K562 (cell line): ENCODE measurements around the gene ZNF296. TPM values are rescaled to one million over a fixed set of nuclear protein-coding genes. Genes with fewer than 3 reads are reported as not detected.

Experiments used
- ELF1 ChIP-seq: fragments of 200-800 bp; sonication (Bioruptor generic); IDR thresholded peaks from 2 replicates; pipeline ENCODE4 v1.6.1; 2016; ENCODE audit warnings: missing genetic modification characterization, missing compliant biosample characterization
- HDAC2 ChIP-seq: fragments of 450-650 bp; IDR thresholded peaks from 2 replicates; pipeline ENCODE4 v1.6.1; 2016; ENCODE audit warnings: mild to moderate bottlenecking
- HNRNPUL1 ChIP-seq: fragments of 200-400 bp; formaldehyde crosslinking; IDR thresholded peaks from 2 replicates; pipeline ENCODE4 v1.6.1; 2017; ENCODE audit warnings: low read length
- IRF2 ChIP-seq: sonication (generic); formaldehyde crosslinking; IDR thresholded peaks from 2 replicates; pipeline ENCODE4 v1.8.1; 2022; ENCODE audit warnings: mild to moderate bottlenecking, missing genetic modification reagents
- KAT7 ChIP-seq: sonication (generic); formaldehyde crosslinking; IDR thresholded peaks from 2 replicates; pipeline ENCODE4 v1.8.0; 2022; ENCODE audit warnings: missing genetic modification reagents, mild to moderate bottlenecking, borderline replicate concordance
- KDM5B ChIP-seq: fragments of 200-600 bp; sonication (generic); IDR thresholded peaks from 2 replicates; pipeline ENCODE4 v1.6.1; 2012; ENCODE audit warnings: low read depth, mild to moderate bottlenecking, moderate library complexity, low read length, control low read depth, inconsistent platforms; ENCODE audit not compliant: insufficient replicate concordance
- KLF13 ChIP-seq: fragments of 450-650 bp; IDR thresholded peaks from 2 replicates; pipeline ENCODE4 v1.6.1; 2016; ENCODE audit warnings: missing genetic modification characterization, low read depth, mild to moderate bottlenecking, missing compliant biosample characterization, moderate library complexity, borderline replicate concordance
- NFIC ChIP-seq: fragments of 450-650 bp; IDR thresholded peaks from 2 replicates; pipeline ENCODE4 v1.6.1; 2017; ENCODE audit warnings: mild to moderate bottlenecking, inconsistent platforms
- SAFB2 ChIP-seq: fragments of 200-400 bp; formaldehyde crosslinking; IDR thresholded peaks from 2 replicates; pipeline ENCODE4 v1.6.1; 2018; ENCODE audit warnings: borderline replicate concordance, low read length, low read depth, moderate library complexity; ENCODE audit not compliant: severe bottlenecking
- SMARCA4 ChIP-seq: fragments of 450-650 bp; IDR thresholded peaks from 2 replicates; pipeline ENCODE4 v1.6.1; 2016
- SRSF1 ChIP-seq: fragments of 200-400 bp; formaldehyde crosslinking; IDR thresholded peaks from 2 replicates; pipeline ENCODE4 v1.6.1; 2017; ENCODE audit warnings: mild to moderate bottlenecking, low read depth, low read length, moderate library complexity
- TARDBP ChIP-seq: fragments of 450-650 bp; IDR thresholded peaks from 2 replicates; pipeline ENCODE4 v1.6.1; 2016
- TCF3 ChIP-seq: sonication (generic); formaldehyde crosslinking; IDR thresholded peaks from 2 replicates; pipeline ENCODE4 v1.4.0; 2020; ENCODE audit warnings: mild to moderate bottlenecking, missing genetic modification reagents
- XRCC5 ChIP-seq: fragments of 200-400 bp; formaldehyde crosslinking; IDR thresholded peaks from 2 replicates; pipeline ENCODE4 v1.6.1; 2017; ENCODE audit warnings: low read depth, mild to moderate bottlenecking, low read length
- ZNF133 ChIP-seq: fragments of 250-450 bp; sonication (Bioruptor Pico); IDR thresholded peaks from 2 replicates; pipeline ENCODE4 v1.4.0; 2020; ENCODE audit warnings: mild to moderate bottlenecking
- ZNF592 ChIP-seq: fragments of 450-650 bp; IDR thresholded peaks from 2 replicates; pipeline ENCODE4 v1.6.1; 2017; ENCODE audit warnings: antibody characterized with exemption, mild to moderate bottlenecking
- ZNF668 ChIP-seq: fragments of 250-450 bp; sonication (Bioruptor Pico); IDR thresholded peaks from 2 replicates; pipeline ENCODE4 v1.8.0; 2022; ENCODE audit warnings: mild to moderate bottlenecking, inconsistent platforms
- ZNF75A ChIP-seq: fragments of 450-650 bp; formaldehyde crosslinking; IDR thresholded peaks from 2 replicates; pipeline ENCODE4 v1.4.0; 2020; ENCODE audit warnings: mild to moderate bottlenecking
- polyA plus RNA-seq, 8 experiments: library from polyadenylated mRNA; depleted of rRNA in 4 of 8; stranded (reverse) in 5 of 8; unstranded in 3 of 8; fragments of >200 nt; fragmentation: Nextera tagmentation in 2 of 8; fragmentation: Illumina TruSeq in 1 of 8; extraction: Ambion mirVana in 2 of 8; extraction: Trizol in 1 of 8; gene quantifications; 2 replicates each; pipeline versions ENCODE4 v1.2.1 to v1.2.3, GENCODE V29; 2011 to 2014; ENCODE audit warnings: inconsistent platforms in 1 of 8, missing spikeins in 1 of 8
- total RNA-seq, 7 experiments: library from RNA; depleted of rRNA in 6 of 7; stranded (reverse); fragments of >200 nt in 6 of 7; fragmentation: Illumina TruSeq in 2 of 7; extraction: Trizol in 2 of 7; gene quantifications; 2 replicates each; pipeline versions ENCODE4 v1.2.1 to v1.2.3, GENCODE V29; 2011 to 2021; ENCODE audit warnings: low replicate concordance in 1 of 7
- TF ChIP-seq, protein P1 (sequence below): fragments of 450-650 bp; formaldehyde crosslinking; IDR thresholded peaks from 2 replicates; pipeline ENCODE4 v1.4.0; 2022; ENCODE audit warnings: mild to moderate bottlenecking, moderate library complexity

The ZNF296 gene
- total and polyA plus RNA-seq, 9 of the 15 experiments (the other 6 are each of a cell fraction or from before 2014, with no cell fraction given), result 0.03 to 8.8 (median 0.47) TPM; not detected in 1

DNA sequence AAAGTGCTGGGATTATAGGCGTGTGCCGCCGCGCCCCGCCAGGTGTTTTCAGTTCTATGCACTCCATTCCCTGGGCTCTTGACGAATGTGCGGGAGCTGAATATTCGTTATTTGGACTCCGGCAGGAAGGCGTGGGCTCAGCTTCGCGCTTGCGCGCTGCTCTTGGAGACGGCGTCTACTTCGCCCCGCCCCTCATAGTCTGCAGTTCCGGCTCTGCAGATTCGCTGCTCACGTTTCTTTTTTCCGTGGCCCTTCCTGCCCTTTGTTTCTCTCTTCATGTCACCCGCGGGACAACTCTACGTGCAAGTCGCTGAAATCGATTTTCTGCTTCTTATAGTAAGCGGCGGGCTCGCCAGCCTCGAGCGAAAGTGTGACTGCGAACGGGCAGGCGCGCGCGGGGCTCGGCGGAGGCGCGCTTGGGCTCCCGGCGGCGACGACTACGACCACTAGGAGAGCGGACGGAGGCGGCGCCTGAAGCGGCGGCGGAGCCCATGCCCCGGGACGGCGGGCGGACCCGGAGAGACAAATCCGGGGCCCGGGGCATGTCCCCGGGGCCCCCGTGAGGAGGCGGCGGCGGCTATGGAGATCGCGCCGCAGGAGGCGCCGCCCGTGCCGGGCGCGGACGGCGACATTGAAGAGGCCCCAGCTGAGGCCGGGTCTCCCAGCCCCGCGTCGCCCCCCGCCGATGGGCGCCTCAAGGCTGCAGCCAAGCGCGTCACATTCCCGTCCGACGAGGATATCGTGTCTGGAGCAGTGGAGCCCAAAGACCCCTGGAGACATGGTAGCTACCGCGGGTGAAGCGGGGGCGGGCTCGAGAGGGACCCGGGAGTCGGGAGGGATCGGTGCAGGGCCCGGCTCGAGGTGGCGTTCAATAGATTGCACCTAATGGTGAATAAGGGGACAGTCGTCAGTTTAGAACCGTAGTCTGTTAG lies 16.7 kb upstream of the ZNF296 start, which contains the start of gene PPP1R37 (continued):
- TF ChIP-seq IRF2 (CRISPR knock-in tag) (no peak), SAFB2 (no peak), KLF13 (tag) (peak; percentile 89), TARDBP (no peak), ZNF592 (no peak), ZNF668 (CRISPR knock-in tag) (no peak), ELF1 (tag) (peak; percentile 78), SMARCA4 (no peak), KDM5B (peak; percentile 24), KAT7 (peak; percentile 98; the same call in 1 of the 2 replicates), NFIC (peak; percentile 91), ZNF75A (CRISPR knock-in tag) (no peak), SRSF1 (no peak), ZNF133 (CRISPR knock-in tag) (no peak), HDAC2 (no peak; the same call in 1 of the 2 replicates), XRCC5 (peak; percentile 75; the same call in 1 of the 2 replicates), TCF3 (CRISPR knock-in tag) (no peak), HNRNPUL1 (no peak)
- TF ChIP-seq, protein P1, sequence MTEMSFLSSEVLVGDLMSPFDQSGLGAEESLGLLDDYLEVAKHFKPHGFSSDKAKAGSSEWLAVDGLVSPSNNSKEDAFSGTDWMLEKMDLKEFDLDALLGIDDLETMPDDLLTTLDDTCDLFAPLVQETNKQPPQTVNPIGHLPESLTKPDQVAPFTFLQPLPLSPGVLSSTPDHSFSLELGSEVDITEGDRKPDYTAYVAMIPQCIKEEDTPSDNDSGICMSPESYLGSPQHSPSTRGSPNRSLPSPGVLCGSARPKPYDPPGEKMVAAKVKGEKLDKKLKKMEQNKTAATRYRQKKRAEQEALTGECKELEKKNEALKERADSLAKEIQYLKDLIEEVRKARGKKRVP (CRISPR knock-in tag), result no peak
